ENCODE results near the gene PSMA5. TPM values are rescaled to one million over a fixed set of nuclear protein-coding genes. Genes with fewer than 3 reads are reported as not detected.

PSMA5 gene
- total RNA-seq, 2 experiments from 2014 or later, result 174 to 189 TPM

DNA sequence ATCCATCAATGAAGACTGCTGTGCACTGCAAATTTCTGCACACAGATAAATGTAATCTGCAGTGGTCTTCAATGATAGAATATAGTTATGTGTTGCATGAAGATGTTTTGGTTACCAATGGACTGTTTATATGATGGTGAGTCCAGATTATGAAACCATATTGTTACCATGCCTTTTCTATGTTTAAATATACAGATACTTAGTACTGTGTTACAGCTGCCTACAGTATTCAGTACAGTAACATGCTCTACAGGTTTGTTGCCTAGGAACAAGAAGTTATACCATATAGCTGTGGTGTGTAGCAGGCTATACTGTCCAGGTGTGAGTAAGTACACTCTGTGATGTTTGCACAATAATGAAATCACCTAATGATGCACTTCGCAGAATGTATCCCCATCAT is 69.3 kb downstream of the PSMA5 start:
- H3K4me3 Mint-ChIP-seq, result no peak overlapping the region
- no peaks in the 10 kb centered on the region for H3K9me3 Mint-ChIP-seq (ENCODE audit: insufficient read depth)
- no peak overlapping the region for H3K27ac Mint-ChIP-seq
- peaks cover 11% of the 10 kb centered on the region for H3K4me1 Mint-ChIP-seq (ENCODE audit: low read depth)
- ATAC-seq, result no peak
- no peaks in the 10 kb centered on the region for H3K36me3 Mint-ChIP-seq (ENCODE audit: low read depth)
- POLR2A ChIA-PET, result no interaction called here
- H3K27me3 Mint-ChIP-seq (ENCODE audit: low read depth), result peaks cover 14% of the 10 kb centered on the region
- DNase-seq, result no peak
- CTCF ChIA-PET, result interaction anchor here (1.4 kb wide), 1 partner anchor 31 kb away, joined by 3 read pairs; no protein-coding TSS in a partner anchor

DNA sequence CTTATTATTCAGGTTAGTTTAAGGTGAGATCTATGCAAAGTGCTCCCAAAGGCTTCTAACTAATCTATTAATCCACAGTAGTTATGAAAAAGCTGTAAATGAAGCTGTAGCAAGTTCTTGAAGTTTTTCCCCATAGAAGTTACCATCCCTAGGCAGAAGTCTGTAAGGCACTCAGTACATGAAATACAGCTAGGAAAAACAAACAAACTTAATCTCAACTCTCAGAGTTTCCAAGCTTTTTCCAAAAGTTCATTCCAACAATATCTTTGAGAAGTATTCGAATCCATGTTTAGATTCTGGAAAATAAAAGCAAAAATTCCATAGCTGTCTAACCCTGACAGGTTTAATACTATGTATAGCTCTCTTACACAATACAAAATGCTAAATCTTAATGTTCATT is 69.7 kb downstream of the PSMA5 start:
- ATAC-seq, result no peak

DNA sequence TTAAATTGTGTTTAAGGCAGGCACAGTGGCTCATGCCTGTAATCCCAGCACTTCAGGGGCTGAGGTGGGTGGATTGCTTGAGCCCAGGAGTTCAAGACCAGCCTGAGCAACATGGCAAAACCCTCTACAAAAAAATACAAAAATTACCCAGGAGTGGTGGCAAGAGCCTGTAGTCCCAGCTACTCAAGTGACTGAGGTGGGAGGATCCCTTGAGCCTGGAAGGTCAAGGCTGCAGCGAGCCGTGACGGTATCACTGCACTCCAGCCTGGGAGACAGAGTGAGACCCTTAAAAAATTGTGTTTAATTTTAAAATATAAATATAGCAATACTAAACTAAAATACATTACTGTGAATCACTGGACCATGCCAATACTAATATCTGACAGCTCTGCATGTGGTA is 71.3 kb downstream of the PSMA5 start:
- H3K4me1 Mint-ChIP-seq (ENCODE audit: low read depth), result peaks cover 11% of the 10 kb centered on the region
- H3K36me3 Mint-ChIP-seq (ENCODE audit: low read depth), result no peaks in the 10 kb centered on the region
- ChIA-PET POLR2A (no interaction called here), CTCF (no interaction called here)
- ATAC-seq, result no peak
- H3K4me3 Mint-ChIP-seq, result no peak overlapping the region
- peaks cover 5% of the 10 kb centered on the region for H3K27me3 Mint-ChIP-seq (ENCODE audit: low read depth)
- no peak overlapping the region for H3K27ac Mint-ChIP-seq
- H3K9me3 Mint-ChIP-seq (ENCODE audit: insufficient read depth), result no peaks in the 10 kb centered on the region
- no peak for DNase-seq

More for the DNA sequence above, 69.7 kb downstream of the PSMA5 start:
- ChIA-PET POLR2A (no interaction called here), CTCF (no interaction called here)
- Mint-ChIP-seq H3K27me3 (ENCODE audit: low read depth) (peaks cover 14% of the 10 kb centered on the region), H3K4me3 (no peak overlapping the region), H3K36me3 (ENCODE audit: low read depth) (no peaks in the 10 kb centered on the region), H3K27ac (no peak overlapping the region), H3K9me3 (ENCODE audit: insufficient read depth) (no peaks in the 10 kb centered on the region), H3K4me1 (ENCODE audit: low read depth) (peaks cover 11% of the 10 kb centered on the region)
- no peak for DNase-seq

- no peaks in the 10 kb centered on the region for H3K27me3 Mint-ChIP-seq (ENCODE audit: low read depth)
These were observed 74.8 kb downstream of the PSMA5 start for GRCh38 chr1:109351457-109351856.

GRCh38 chr1:109350655-109351054 is 75.6 kb downstream of the PSMA5 start:
- H3K9me3 Mint-ChIP-seq (ENCODE audit: insufficient read depth), result no peaks in the 10 kb centered on the region
- no peaks in the 10 kb centered on the region for H3K36me3 Mint-ChIP-seq (ENCODE audit: low read depth)
- H3K27me3 Mint-ChIP-seq (ENCODE audit: low read depth), result no peaks in the 10 kb centered on the region
- H3K4me3 Mint-ChIP-seq, result no peak overlapping the region
- H3K27ac Mint-ChIP-seq, result no peak overlapping the region
- H3K4me1 Mint-ChIP-seq (ENCODE audit: low read depth), result peaks cover 13% of the 10 kb centered on the region
- ATAC-seq (no peak), DNase-seq (no peak)
- POLR2A ChIA-PET, result no interaction called here
- CTCF ChIA-PET, result interaction anchor here (1.1 kb wide), 1 partner anchor 16 kb away, joined by 3 read pairs; no protein-coding TSS in a partner anchor

More at GRCh38 chr1:109351457-109351856, 74.8 kb downstream of the PSMA5 start:
- ATAC-seq, result no peak
- Mint-ChIP-seq H3K4me1 (ENCODE audit: low read depth) (peaks cover 13% of the 10 kb centered on the region), H3K4me3 (no peak overlapping the region), H3K27ac (no peak overlapping the region), H3K9me3 (ENCODE audit: insufficient read depth) (no peaks in the 10 kb centered on the region), H3K36me3 (ENCODE audit: low read depth) (no peaks in the 10 kb centered on the region)
- DNase-seq, result no peak
- ChIA-PET POLR2A (no interaction called here), CTCF (interaction anchor here (2.1 kb wide), 1 partner anchor 38 kb away, joined by 4 read pairs; no protein-coding TSS in a partner anchor)

DNA sequence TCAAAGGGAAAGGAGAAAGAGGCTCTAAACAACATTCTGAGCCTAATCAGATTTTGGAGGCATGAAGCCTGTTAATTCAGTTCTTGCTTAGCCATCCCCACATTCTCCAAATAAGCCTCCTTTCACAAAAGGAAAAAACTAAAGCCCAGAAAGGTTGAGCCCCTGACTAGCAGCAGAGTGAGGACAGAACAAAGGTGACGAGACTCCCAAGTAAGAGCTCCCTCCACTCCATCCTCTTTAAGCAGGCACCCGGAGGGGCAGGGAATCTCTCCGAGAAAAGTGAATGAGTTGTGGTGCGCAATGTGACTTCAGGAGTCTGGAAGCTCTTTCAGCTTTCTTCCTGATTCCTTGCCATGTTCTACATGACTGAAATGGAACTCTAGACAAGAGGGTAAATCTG is 76.1 kb downstream of the PSMA5 start:
- DNase-seq (no peak), ATAC-seq (no peak)
- H3K27me3 Mint-ChIP-seq (ENCODE audit: low read depth), result no peaks in the 10 kb centered on the region
- no peaks in the 10 kb centered on the region for H3K9me3 Mint-ChIP-seq (ENCODE audit: insufficient read depth)
- no peak overlapping the region for H3K27ac Mint-ChIP-seq
- ChIA-PET CTCF (interaction anchor here (1.1 kb wide), 1 partner anchor 16 kb away, joined by 3 read pairs; no protein-coding TSS in a partner anchor), POLR2A (no interaction called here)
- H3K4me3 Mint-ChIP-seq, result no peak overlapping the region
- peaks cover 13% of the 10 kb centered on the region for H3K4me1 Mint-ChIP-seq (ENCODE audit: low read depth)
- H3K36me3 Mint-ChIP-seq (ENCODE audit: low read depth), result no peaks in the 10 kb centered on the region

Other genes starting within 250 kb of the PSMA5 start
- 100 to 1,000 TPM; 145 to 157 TPM for gene SARS1, start 212.5 kb downstream of the PSMA5 start, total RNA-seq
- gene CELSR2, start 176.9 kb downstream of the PSMA5 start, total RNA-seq, result 1 to 10 TPM; 4.9 to 5.2 TPM
- 10 to 100 TPM; 38.2 to 40.7 TPM for gene PSRC1, start 143.3 kb downstream of the PSMA5 start, total RNA-seq
- gene MYBPHL, start 119.4 kb downstream of the PSMA5 start, total RNA-seq, result not detected
- 10 to 100 TPM; 10.8 to 14.0 TPM for gene SORT1, start 28.5 kb downstream of the PSMA5 start, total RNA-seq
- gene SYPL2, start 40.1 kb upstream of the PSMA5 start, total RNA-seq, result not detected
- gene ATXN7L2, start 57.5 kb upstream of the PSMA5 start, total RNA-seq, result 10 to 100 TPM; 10.2 to 11.6 TPM
- 10 to 100 TPM; 19.0 to 19.8 TPM for gene CYB561D1, start 67.6 kb upstream of the PSMA5 start, total RNA-seq
- 1 to 10 TPM; 1.6 to 2.2 TPM for gene AMIGO1, start 83.3 kb upstream of the PSMA5 start, total RNA-seq
- not detected for gene GPR61, start 113.4 kb upstream of the PSMA5 start, total RNA-seq
- gene GNAI3, start 122.2 kb upstream of the PSMA5 start, total RNA-seq, result 10 to 100 TPM in 1 of 2 experiments, 1 to 10 TPM in 1; 9.6 to 10.2 TPM
- not detected for gene GNAT2, start 193.2 kb upstream of the PSMA5 start, total RNA-seq
- 100 to 1,000 TPM; 123 to 133 TPM for gene AMPD2, start 193.4 kb upstream of the PSMA5 start, total RNA-seq
- 10 to 100 TPM; 17.0 to 18.5 TPM for gene GSTM4, start 229.7 kb upstream of the PSMA5 start, total RNA-seq
- gene GSTM2, start 241.6 kb upstream of the PSMA5 start, total RNA-seq, result 10 to 100 TPM; 18.2 to 19.3 TPM